Endothelial cell of umbilical vein (primary cell): ENCODE results near the gene EIF5A2. TPM values are rescaled to one million over a fixed set of nuclear protein-coding genes. Genes with fewer than 3 reads are reported as not detected.

ENCODE experiments used
- BruUV-seq: library from RNA; stranded (reverse); fragments of 400-500 nt; replicated peaks from 2 replicates; lab custom pipeline; 2021; lab: Mats Ljungman, UMichigan
- CTCF ChIA-PET: fragments of 300-600, 350-600 bp; sonication (Branson Sonifier 250); formaldehyde crosslinking; loops from one replicate; lab custom pipeline; 2021; ENCODE audit warnings: antibody characterized with exemption, inconsistent platforms; lab: Charles Lee
- POLR2A ChIA-PET: fragments of 300-600, 350-600 bp; sonication (Branson Sonifier 250); formaldehyde crosslinking; loops from one replicate; lab custom pipeline; 2021; ENCODE audit warnings: antibody characterized with exemption, inconsistent platforms; lab: Charles Lee
- DNase-seq: peaks from one replicate; pipeline ENCODE4 v3.0.0-alpha.2; 2011; ENCODE audit warnings: low read depth, low spot score
- FAIRE-seq: peaks from 2 replicates; lab custom pipeline; 2011; peaks lifted over from hg19 to GRCh38; lab: Jason Lieb, UNC
- H2AFZ ChIP-seq: 2 replicates; pipeline ENCODE4 v1.6.0; 2012; ENCODE audit warnings: low read depth, low read length, control low read depth, inconsistent platforms
- H3K27ac ChIP-seq: 2 replicates; pipeline ENCODE4 v1.5.1; 2011; ENCODE audit warnings: low read depth, mild to moderate bottlenecking, control low read depth, low read length, moderate library complexity; ENCODE audit not compliant: insufficient read depth
- H3K27me3 ChIP-seq, 2 experiments: 2 replicates each; pipeline versions ENCODE4 v1.6.0 to v1.6.1; 2011; ENCODE audit warnings: low read length in 2 of 2, mixed read lengths in 1 of 2; ENCODE audit not compliant: control insufficient read depth in 2 of 2, insufficient read depth in 2 of 2
- H3K36me3 ChIP-seq, 2 experiments: 2 replicates in 1 of 2; 3 replicates in 1 of 2; pipeline ENCODE4 v1.5.1; 2011; ENCODE audit warnings: low read length in 2 of 2, mild to moderate bottlenecking in 1 of 2, moderate library complexity in 1 of 2; ENCODE audit not compliant: control insufficient read depth in 2 of 2, insufficient read depth in 2 of 2; ENCODE audit errors: extremely low read depth in 1 of 2
- H3K4me1 ChIP-seq: 3 replicates; pipeline ENCODE4 v1.5.1; 2011; ENCODE audit warnings: mild to moderate bottlenecking, low read length; ENCODE audit not compliant: control insufficient read depth, insufficient read depth; ENCODE audit errors: extremely low read depth
- H3K4me2 ChIP-seq: 2 replicates; pipeline ENCODE4 v1.6.1; 2011; ENCODE audit warnings: low read length, control low read depth, mixed read lengths; ENCODE audit not compliant: insufficient read depth
- H3K4me3 ChIP-seq, 3 experiments: fragments of 200-600 bp in 1 of 3; sonication (generic), shearing (Covaris generic) in 1 of 3; replicated peaks in 1 of 3; 2 replicates each; pipeline ENCODE4 v1.5.1; 2011 to 2016; ENCODE audit warnings: control low read depth in 3 of 3, low read length in 3 of 3, mild to moderate bottlenecking in 2 of 3, inconsistent platforms in 1 of 3, low read depth in 1 of 3, moderate library complexity in 1 of 3; ENCODE audit not compliant: insufficient read depth in 1 of 3
- H3K79me2 ChIP-seq: 2 replicates; pipeline ENCODE4 v1.6.0; 2012; ENCODE audit warnings: low read length, inconsistent platforms; ENCODE audit not compliant: control insufficient read depth, insufficient read depth
- H3K9ac ChIP-seq: replicated peaks from 2 replicates; pipeline ENCODE3; 2011; ENCODE audit warnings: low read length, control low read depth; ENCODE audit not compliant: insufficient read depth; ENCODE audit errors: extremely low read depth
- H3K9me1 ChIP-seq: replicated peaks from 3 replicates; pipeline ENCODE4 v1.6.0; 2011; ENCODE audit warnings: mild to moderate bottlenecking, low read length; ENCODE audit not compliant: control insufficient read depth, insufficient read depth; ENCODE audit errors: extremely low read depth
- H3K9me3 ChIP-seq: replicated peaks from 2 replicates; pipeline ENCODE4 v1.5.1; 2012; ENCODE audit warnings: low read length, inconsistent platforms; ENCODE audit not compliant: control insufficient read depth, insufficient read depth
- H4K20me1 ChIP-seq: replicated peaks from 2 replicates; pipeline ENCODE3; 2011; ENCODE audit warnings: mild to moderate bottlenecking, low read length; ENCODE audit not compliant: control insufficient read depth, insufficient read depth; ENCODE audit errors: extremely low read depth
- EZH2 ChIP-seq: IDR thresholded peaks from 2 replicates; pipeline ENCODE4 v1.6.1; 2012; ENCODE audit warnings: borderline replicate concordance, low read depth, mild to moderate bottlenecking, moderate library complexity, low read length, inconsistent platforms; ENCODE audit not compliant: severe bottlenecking
- FOS ChIP-seq: IDR thresholded peaks from 2 replicates; pipeline ENCODE4 v1.6.1; 2011; ENCODE audit warnings: mild to moderate bottlenecking, low read length, moderate library complexity, borderline replicate concordance; ENCODE audit not compliant: insufficient read depth
- GATA2 ChIP-seq: IDR thresholded peaks from 2 replicates; pipeline ENCODE4 v1.7.0; 2011; ENCODE audit warnings: low read depth, mild to moderate bottlenecking, moderate library complexity, mixed read lengths, low read length; ENCODE audit not compliant: insufficient read length, insufficient read depth
- JUN ChIP-seq: IDR thresholded peaks from 2 replicates; pipeline ENCODE4 v1.6.1; 2011; ENCODE audit warnings: borderline replicate concordance, low read depth; ENCODE audit not compliant: insufficient read length, insufficient read depth
- MYC ChIP-seq: IDR thresholded peaks from one replicate; pipeline ENCODE4 v1.6.1; 2011; ENCODE audit warnings: mild to moderate bottlenecking, low read depth, low read length
- POLR2A ChIP-seq: IDR thresholded peaks from 2 replicates; pipeline ENCODE4 v1.6.1; 2012; ENCODE audit warnings: low read depth, mild to moderate bottlenecking, control low read depth, low read length
- POLR2AphosphoS5 ChIP-seq: IDR thresholded peaks from 2 replicates; pipeline ENCODE4 v1.6.1; 2012; ENCODE audit warnings: low read depth, mild to moderate bottlenecking, control low read depth, low read length, moderate library complexity; ENCODE audit not compliant: insufficient read depth
- dilution Hi-C: fragments of 300-500 bp; cut with MboI; formaldehyde crosslinking; loops from one replicate; pipeline ENCODE4 v1.15.0; 2019; ENCODE audit warnings: low sequenced_read_pairs; ENCODE audit not compliant: extremely low pct_ligation_motif_present
- intact Hi-C: fragments of 100-400 bp; cut with micrococcal nuclease; formaldehyde crosslinking; loops from one replicate; pipeline ENCODE4 v1.10.0; 2022
- polyA plus RNA-seq, 4 experiments: library from polyadenylated mRNA; depleted of rRNA in 3 of 4; stranded (reverse) in 3 of 4; unstranded in 1 of 4; fragments of >200 nt; gene quantifications; 2 replicates each; pipeline versions ENCODE4 v1.2.1 to v1.2.3, GENCODE V29; 2011 to 2012; ENCODE audit warnings: missing spikeins in 1 of 4
- total RNA-seq: library from RNA; stranded (reverse); gene quantifications from 2 replicates; pipeline ENCODE4 v1.2.3, GENCODE V29; 2021
- TF ChIP-seq, protein P1 (sequence below), 2 donors: IDR thresholded peaks; 1 replicate in 1 of 2; 2 replicates in 1 of 2; pipeline ENCODE4 v1.5.1; 2011; ENCODE audit warnings: low read length in 2 of 2, mild to moderate bottlenecking in 2 of 2, moderate library complexity in 2 of 2, control low read depth in 1 of 2, inconsistent platforms in 1 of 2, low read depth in 1 of 2; ENCODE audit not compliant: insufficient read depth in 1 of 2; ENCODE audit errors: extremely low read depth in 1 of 2
- TF ChIP-seq, protein P2 (sequence below): IDR thresholded peaks from 2 replicates; pipeline ENCODE4 v1.6.1; 2011; ENCODE audit not compliant: insufficient read depth, insufficient read length

Gene EIF5A2
- total and polyA plus RNA-seq, 2 donors (not counting 3 experiments of a cell fraction or from before 2014, with no cell fraction given) = 3.7 to 10.9 TPM

DNA sequence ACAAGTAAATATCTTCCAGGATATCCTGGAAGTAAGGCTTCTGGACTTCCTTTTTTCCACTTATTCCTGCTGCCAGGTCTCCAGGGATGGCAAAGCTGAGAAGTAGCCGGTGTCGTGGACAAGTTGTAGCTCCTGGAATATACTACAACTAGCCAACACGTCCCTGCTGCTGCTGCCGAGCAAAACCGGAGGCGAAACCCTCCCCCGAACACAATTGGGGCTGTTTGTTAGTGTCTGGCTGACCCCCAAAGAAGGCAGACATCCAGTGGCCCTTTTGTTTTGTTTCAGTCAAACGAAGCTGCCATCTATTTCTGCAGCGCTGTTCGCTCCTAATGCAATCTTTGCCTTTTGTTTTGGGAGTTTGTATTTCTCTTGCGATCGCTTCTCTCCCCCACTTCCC is 45.3 kb upstream of the EIF5A2 start:
- BruUV-seq = no TSS peak
- H3K27ac ChIP-seq = no peak overlapping the region
- CTCF ChIA-PET = interaction anchor here (1.5 to 1.8 kb wide), 2 partner anchors 8 to 12 kb away, joined by 4 to 6 read pairs; no protein-coding TSS in a partner anchor
- H2AFZ ChIP-seq = no peak overlapping the region
- dilution Hi-C loops = no loop called here
- no peak overlapping the region for H3K4me2 ChIP-seq
- no peak overlapping the region for H3K4me3 ChIP-seq
- POLR2A ChIA-PET = no interaction called here
- H4K20me1 ChIP-seq = no peaks in the 10 kb centered on the region
- H3K9me3 ChIP-seq = no peaks in the 10 kb centered on the region
- TF ChIP-seq FOS = no peak
- H3K36me3 ChIP-seq = no peaks in the 10 kb centered on the region
- H3K9ac ChIP-seq = no peak overlapping the region
- no peak for FAIRE-seq
- H3K9me1 ChIP-seq = no peaks in the 10 kb centered on the region
- peaks cover 4 to 19% of the 10 kb centered on the region in 2 experiments for H3K27me3 ChIP-seq
- no peaks in the 10 kb centered on the region for H3K4me1 ChIP-seq
- intact Hi-C loops = no loop called here
- H3K79me2 ChIP-seq = no peaks in the 10 kb centered on the region
- DNase-seq = no peak

DNA sequence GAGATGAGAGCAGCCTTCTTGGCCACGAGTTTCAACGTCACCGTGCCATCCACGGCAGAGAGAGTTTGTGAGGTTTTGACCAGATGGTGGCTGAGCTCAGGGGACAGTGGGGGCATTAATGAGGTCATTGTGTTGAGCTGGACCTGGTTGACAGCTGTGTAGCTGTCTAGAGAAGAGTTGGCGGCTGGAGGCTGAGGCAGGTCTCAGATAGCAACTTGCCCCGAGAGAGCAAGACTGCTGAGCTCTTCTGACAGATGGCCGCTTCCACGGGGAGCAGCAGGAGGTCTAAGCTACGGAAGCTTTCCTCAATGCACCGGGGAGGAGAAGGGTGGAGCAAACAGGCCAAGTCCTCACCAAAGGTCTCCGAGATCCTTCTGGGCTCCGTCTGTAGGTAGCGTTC is 44.8 kb upstream of the EIF5A2 start:
- ChIA-PET CTCF (interaction anchor here (1.5 to 1.8 kb wide), 2 partner anchors 8 to 12 kb away, joined by 4 to 6 read pairs; no protein-coding TSS in a partner anchor), POLR2A (no interaction called here)
- H3K36me3 ChIP-seq = no peaks in the 10 kb centered on the region
- H4K20me1 ChIP-seq = no peaks in the 10 kb centered on the region
- no peaks in the 10 kb centered on the region for H3K9me3 ChIP-seq
- H3K9ac ChIP-seq = no peak overlapping the region
- DNase-seq = no peak
- peaks cover 4 to 19% of the 10 kb centered on the region in 2 experiments for H3K27me3 ChIP-seq
- H2AFZ ChIP-seq = no peak overlapping the region
- no peaks in the 10 kb centered on the region for H3K9me1 ChIP-seq
- H3K4me2 ChIP-seq = no peak overlapping the region
- TF ChIP-seq JUN (no peak), MYC (no peak), POLR2AphosphoS5 (no peak), POLR2A (no peak), GATA2 (no peak), EZH2 (no peak), FOS (no peak)
- TF ChIP-seq, protein P1, sequence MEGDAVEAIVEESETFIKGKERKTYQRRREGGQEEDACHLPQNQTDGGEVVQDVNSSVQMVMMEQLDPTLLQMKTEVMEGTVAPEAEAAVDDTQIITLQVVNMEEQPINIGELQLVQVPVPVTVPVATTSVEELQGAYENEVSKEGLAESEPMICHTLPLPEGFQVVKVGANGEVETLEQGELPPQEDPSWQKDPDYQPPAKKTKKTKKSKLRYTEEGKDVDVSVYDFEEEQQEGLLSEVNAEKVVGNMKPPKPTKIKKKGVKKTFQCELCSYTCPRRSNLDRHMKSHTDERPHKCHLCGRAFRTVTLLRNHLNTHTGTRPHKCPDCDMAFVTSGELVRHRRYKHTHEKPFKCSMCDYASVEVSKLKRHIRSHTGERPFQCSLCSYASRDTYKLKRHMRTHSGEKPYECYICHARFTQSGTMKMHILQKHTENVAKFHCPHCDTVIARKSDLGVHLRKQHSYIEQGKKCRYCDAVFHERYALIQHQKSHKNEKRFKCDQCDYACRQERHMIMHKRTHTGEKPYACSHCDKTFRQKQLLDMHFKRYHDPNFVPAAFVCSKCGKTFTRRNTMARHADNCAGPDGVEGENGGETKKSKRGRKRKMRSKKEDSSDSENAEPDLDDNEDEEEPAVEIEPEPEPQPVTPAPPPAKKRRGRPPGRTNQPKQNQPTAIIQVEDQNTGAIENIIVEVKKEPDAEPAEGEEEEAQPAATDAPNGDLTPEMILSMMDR (IDR thresholded peaks at IDR 0.05; ENCODE audit: extremely low read depth in 1 of 2, insufficient read depth in 1 of 2, low read depth in 1 of 2, low read length in 2 of 2) = no peak
- TF ChIP-seq, protein P2, sequence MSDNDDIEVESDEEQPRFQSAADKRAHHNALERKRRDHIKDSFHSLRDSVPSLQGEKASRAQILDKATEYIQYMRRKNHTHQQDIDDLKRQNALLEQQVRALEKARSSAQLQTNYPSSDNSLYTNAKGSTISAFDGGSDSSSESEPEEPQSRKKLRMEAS = no peak
- no peaks in the 10 kb centered on the region for H3K4me1 ChIP-seq
- no peak overlapping the region for H3K27ac ChIP-seq
- dilution Hi-C loops (no loop called here), intact Hi-C loops (no loop called here)
- FAIRE-seq = no peak
- no peak overlapping the region for H3K4me3 ChIP-seq
- H3K79me2 ChIP-seq = no peaks in the 10 kb centered on the region
- BruUV-seq = no TSS peak
